ENCODE data around the gene DRC7.

DNA sequence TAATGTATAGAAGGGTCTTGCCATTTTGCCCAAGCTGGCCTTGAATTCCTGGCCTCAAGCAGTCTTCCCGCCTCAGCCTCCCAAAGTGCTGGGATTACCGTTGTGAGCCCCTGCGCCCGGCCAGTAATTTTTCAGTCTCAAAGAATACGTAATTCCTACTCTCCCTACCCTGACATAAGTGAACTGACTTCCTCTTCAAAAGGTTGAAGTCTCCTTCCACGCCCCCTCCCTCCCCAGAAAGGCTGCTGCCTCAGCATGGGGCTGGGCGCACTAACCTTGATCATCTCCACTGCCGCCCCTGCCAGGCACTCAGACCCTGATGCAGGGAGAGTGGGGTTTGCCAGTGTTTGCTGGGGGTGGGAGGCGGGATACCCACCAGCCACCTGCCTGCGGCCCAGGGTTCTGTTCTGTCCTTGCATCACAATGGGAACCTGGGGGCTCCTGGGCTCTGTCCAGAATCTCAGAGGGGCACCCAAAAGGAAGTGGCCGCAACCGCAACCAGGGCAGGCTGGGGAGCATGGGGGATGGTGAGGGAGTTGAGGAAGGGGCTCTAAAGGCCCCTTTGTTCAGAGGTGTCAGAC is 80.2 kb downstream of the DRC7 start:
- TF ChIP-seq POLR2A (IDR thresholded peaks at IDR 0.05) (no peak), POLR2AphosphoS5 (IDR thresholded peaks at IDR 0.05) (no peak), EP300 (IDR thresholded peaks at IDR 0.05) (no peak)
- TF ChIP-seq, protein P1, sequence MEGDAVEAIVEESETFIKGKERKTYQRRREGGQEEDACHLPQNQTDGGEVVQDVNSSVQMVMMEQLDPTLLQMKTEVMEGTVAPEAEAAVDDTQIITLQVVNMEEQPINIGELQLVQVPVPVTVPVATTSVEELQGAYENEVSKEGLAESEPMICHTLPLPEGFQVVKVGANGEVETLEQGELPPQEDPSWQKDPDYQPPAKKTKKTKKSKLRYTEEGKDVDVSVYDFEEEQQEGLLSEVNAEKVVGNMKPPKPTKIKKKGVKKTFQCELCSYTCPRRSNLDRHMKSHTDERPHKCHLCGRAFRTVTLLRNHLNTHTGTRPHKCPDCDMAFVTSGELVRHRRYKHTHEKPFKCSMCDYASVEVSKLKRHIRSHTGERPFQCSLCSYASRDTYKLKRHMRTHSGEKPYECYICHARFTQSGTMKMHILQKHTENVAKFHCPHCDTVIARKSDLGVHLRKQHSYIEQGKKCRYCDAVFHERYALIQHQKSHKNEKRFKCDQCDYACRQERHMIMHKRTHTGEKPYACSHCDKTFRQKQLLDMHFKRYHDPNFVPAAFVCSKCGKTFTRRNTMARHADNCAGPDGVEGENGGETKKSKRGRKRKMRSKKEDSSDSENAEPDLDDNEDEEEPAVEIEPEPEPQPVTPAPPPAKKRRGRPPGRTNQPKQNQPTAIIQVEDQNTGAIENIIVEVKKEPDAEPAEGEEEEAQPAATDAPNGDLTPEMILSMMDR (IDR thresholded peaks at IDR 0.05): no peak
